SIG-M5 treated with dmso at 0.1 percent for 504 hours (cell line): ENCODE results near the gene HGS.

ENCODE experiments used
- DNase-seq: peaks from one replicate; lab custom pipeline; 2025; ENCODE audit not compliant: unreplicated experiment; lab: John Stamatoyannopoulos, UW

The HGS gene

GRCh38 chr17:81703747-81704654 is 20.2 kb downstream of the HGS start:
- DNase-seq, result no peak

DNA sequence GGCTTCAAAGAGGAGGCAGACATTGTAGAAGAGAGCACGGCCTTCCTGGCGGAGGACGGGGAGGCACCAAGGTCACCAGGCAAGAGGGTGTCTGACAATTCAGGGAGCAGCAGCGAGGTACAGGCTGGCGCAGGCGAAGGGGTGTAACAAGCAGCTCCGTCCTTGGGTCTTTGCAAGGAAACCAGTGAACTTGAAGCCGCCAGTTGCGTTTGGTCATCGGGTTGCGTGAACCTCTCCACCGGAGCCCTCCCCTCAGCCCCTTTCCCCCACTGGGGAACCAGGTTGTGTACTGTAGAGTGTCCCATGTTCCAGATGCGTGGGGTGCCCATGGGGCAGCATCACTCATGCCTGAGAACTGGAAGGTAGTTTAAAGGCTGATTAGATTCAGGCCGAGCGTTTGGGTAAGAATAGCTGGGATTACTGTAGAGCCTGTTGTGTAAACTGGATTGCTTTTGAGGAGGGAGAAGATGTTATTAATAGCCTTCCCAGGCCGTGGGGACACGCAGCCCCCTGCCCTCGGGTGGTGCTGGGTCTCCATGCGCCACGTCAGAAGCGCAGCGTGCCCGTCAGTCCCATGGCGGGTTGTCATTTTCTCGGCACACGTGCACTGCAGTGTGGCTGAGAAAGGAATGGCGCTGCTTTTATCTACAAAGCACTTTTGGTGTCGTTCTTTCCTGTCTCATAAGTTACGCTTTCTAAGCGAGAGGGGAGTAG is 21.9 kb downstream of the HGS start:
- DNase-seq, result no peak

DNA sequence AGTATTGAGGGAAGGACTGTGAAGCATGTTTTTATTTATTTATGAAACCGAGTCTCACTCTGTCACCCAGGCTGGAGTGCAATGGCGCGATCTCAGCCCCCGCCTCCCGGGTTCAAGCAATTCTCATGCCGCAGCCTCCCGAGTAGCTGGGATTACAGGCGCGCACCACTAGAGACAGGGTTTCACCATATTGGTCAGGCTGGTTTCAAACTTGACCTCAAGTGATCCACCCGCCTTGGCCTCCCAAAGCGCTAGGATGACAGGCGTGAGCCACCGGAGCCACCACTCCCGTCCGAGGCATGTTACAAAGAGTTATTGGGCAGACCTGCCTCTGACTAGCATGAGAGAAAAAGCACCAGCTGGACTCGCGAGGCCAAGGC is 22.4 kb downstream of the HGS start:
- DNase-seq, result no peak

DNA sequence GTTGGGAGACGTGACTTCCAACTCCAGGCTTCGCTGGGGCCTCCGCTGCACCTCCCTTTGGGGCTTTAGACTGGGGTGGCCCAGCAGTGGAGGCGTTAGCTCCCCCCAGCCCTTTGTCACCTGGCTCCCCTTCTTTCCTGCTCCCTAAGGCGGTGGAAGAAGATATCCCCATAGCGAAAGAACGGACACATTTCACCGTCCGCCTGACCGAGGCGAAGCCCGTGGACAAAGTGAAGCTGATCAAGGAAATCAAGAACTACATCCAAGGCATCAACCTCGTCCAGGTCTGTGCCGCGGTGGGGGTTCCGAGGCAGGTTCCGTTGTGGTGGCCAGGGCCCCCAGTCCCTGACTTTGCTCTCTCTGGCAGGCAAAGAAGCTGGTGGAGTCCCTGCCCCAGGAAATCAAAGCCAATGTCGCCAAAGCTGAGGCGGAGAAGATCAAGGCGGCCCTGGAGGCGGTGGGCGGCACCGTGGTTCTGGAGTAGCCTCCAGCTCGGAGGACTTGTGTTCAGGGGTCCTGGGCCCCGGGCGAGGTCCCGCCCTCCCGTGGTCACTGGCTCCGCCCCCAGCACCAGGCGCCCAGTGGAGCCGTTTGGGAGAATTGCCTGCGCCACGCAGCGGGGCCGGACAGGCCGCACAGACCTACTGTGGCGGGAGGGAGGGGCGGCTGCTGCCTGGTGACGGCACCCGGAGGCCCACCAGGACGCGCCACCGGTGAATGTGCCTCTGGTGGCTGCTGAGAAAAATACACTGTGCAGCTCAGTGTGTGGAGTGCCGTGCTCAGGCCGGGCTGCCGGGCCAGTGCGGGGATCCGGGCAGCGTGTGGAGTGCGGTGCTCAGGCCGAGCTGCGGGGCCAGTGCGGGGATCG is 23.2 kb downstream of the HGS start:
- no peak for DNase-seq

DNA sequence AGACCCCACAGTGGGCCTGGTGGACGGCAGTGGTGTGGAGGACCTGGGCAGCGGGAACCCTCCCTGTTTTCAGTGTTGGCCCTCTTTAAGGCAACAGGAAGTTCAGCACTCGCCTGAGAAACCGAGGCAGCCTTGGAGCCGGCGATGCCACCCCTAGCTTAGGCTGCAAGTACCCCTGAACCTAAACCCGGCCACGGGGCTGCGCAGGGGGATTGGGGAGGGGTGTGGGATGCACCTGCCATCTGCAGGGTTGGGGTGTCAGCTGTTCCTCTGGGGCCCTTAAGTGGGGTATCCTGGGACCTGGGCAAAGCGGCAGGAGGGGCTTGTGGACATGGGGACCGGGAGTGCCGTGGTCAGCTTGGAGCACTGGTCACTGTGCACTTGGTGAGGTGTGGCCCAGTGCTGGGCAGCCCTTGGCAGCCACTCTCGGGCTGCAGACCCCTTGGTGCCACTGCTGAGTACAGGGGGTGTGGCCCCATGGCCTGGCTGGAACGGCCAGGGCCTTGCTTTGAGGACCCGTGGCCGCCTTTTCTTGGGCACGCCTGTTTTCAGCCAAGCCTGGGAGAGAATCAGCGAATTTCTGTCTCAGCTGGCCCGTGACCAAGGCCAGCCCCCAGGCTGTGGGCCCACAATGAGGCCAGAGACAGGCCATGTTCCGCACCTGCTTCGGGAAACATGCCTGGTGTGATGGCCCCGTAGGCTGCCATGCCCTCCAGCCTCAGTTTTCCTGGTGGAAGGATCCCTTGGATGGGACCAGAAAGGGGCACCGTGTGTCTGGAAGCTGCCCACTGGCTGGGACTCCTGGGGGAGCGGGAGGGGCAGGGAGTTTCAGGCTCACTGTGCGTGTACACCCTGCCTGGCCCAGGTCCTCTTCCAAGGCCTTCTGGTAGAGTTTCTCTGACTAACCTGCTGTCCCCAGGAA is 24.2 kb downstream of the HGS start:
- no peak for DNase-seq

GRCh38 chr17:81708739-81709185 is 25.0 kb downstream of the HGS start:
- DNase-seq, result no peak

DNA sequence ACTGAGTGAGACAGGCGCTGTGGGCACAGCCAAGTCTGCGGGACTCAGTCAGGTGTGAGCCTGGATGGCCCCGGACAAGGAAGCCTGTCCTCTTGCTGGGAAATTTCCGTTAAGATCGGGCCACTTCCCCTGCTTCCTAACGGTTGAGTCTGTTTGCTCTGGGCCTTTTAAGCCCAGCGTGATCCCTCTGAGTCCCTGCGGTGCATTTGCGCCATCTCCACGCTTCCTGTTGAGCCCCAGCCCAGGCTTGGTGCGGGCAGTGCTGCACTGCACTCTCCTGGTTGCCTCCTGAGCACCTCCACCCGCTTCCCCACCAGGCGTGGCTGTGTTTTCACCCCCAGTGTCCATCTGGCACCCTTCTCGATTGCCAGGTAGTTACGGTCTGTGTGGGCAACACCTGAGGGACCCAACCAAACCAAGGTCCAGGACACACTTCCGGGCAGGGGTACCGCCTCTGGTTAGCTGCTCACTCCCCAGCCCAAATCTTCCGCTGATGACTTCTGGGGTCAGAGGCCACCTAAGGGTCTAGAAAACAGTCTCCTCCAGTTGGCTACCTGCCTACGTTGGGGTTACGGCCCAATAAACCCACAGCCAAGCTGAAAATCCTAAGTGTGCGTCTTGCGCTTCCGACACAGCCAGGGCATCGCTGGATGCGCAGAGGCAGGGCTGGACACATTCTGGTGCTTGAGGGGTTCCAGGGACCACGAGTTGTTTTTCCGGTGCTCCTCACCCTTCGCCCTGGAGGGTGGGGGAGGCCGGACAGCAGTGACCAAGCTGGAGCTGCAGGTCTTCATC is 26.9 kb downstream of the HGS start:
- DNase-seq, result peak; percentile 75

- DNase-seq, result peak; percentile 77
These were observed 28.1 kb downstream of the HGS start, which contains the start of gene SLC25A10 for GRCh38 chr17:81711814-81712467. Gene SLC25A10 (plus strand): TSS chr17:81712284. CDS start chr17:81712427, 143 bp downstream.

- DNase-seq, result peak; percentile 25
These were observed 28.7 kb downstream of the HGS start for GRCh38 chr17:81712468-81713003.

- DNase-seq, result no peak
These were observed 29.3 kb downstream of the HGS start for GRCh38 chr17:81713004-81713555.

DNA sequence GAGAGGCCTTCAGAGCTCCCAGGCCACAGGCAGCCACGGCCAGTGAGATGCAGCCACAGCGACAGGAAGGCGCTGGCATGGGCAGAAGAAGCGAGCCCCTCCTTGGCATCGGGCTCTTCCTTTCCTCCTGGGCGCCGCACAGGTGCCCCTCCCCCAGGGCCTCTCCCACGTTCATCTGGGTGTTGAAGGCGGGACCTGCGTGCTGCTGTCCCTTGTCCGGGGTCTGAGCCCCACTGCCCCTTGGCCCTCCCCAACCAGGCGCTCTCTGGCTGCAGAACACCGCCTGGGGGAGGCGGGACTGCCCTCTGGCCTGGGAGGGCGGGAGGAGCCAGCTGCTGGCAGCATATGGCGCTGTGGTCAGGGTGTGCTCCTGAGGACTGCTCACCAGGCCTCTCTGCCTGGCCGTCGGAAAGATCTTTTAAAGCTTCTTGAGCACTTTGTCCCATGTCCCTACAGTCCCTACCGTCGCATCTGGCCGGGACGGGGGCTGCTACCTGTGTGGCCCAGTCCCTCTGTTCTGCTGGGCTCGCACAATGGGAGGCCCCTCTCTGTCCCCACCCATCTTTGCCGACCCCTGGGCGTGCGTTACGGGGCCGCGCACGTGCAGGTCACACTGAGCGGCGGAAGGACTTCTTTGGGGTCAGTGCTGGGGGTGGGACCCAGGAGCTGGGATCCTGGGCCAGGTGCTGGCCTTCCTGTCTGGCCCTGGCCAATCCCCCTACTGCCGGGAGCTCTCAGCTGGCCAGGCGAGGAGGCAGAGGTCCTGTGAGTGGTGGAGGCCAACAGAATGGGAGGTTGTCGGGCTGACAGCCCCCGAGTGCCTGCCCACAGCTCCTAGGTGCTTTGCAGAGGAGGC is 30.0 kb downstream of the HGS start:
- no peak for DNase-seq

- DNase-seq, result no peak
These were observed 30.7 kb downstream of the HGS start for GRCh38 chr17:81714412-81715106.

- no peak for DNase-seq
These were observed 31.5 kb downstream of the HGS start for GRCh38 chr17:81715107-81715871.

- DNase-seq, result no peak
These were observed 32.3 kb downstream of the HGS start for GRCh38 chr17:81715872-81716673.

- DNase-seq, result no peak
These were observed 32.8 kb downstream of the HGS start for GRCh38 chr17:81716674-81716996.
